Mesendoderm (in vitro differentiated cells): ENCODE data around the gene QKI.

Experiments used
- DNase-seq: peaks from one replicate; pipeline ENCODE4 v3.0.0; 2013
- H2AK5ac ChIP-seq: 2 replicates; pipeline ENCODE4 v1.6.1; 2013; ENCODE audit warnings: low read length, inconsistent platforms
- H2BK120ac ChIP-seq: 2 replicates; pipeline ENCODE4 v1.6.1; 2013; ENCODE audit warnings: low read depth, mild to moderate bottlenecking, low read length, moderate library complexity, mixed read lengths
- H2BK15ac ChIP-seq: replicated peaks from 2 replicates; pipeline ENCODE4 v1.6.1; 2013; ENCODE audit warnings: low read depth, mild to moderate bottlenecking, moderate library complexity
- H2BK5ac ChIP-seq: 2 replicates; pipeline ENCODE4 v1.6.1; 2013; ENCODE audit warnings: low read length, inconsistent platforms
- H3K18ac ChIP-seq: 2 replicates; pipeline ENCODE4 v1.6.1; 2013; ENCODE audit warnings: mild to moderate bottlenecking, low read length, mixed read lengths
- H3K23ac ChIP-seq: one replicate; pipeline ENCODE4 v1.6.1; 2013; ENCODE audit warnings: low read length
- H3K27ac ChIP-seq: 2 replicates; pipeline ENCODE4 v1.5.1; 2013; ENCODE audit warnings: low read depth, mild to moderate bottlenecking, inconsistent platforms, low read length, moderate library complexity
- H3K27me3 ChIP-seq: 2 replicates; pipeline ENCODE4 v1.6.1; 2013; ENCODE audit warnings: low read length, control low read depth, mild to moderate bottlenecking, inconsistent platforms; ENCODE audit not compliant: insufficient read depth, poor library complexity
- H3K36me3 ChIP-seq: 2 replicates; pipeline ENCODE4 v1.6.1; 2013; ENCODE audit warnings: low read length, inconsistent platforms; ENCODE audit not compliant: control insufficient read depth, insufficient read depth
- H3K4ac ChIP-seq: one replicate; pipeline ENCODE4 v1.6.1; 2013; ENCODE audit warnings: low read depth, mild to moderate bottlenecking, low read length, moderate library complexity
- H3K4me1 ChIP-seq: 2 replicates; pipeline ENCODE4 v1.6.1; 2013; ENCODE audit warnings: low read depth, low read length, inconsistent platforms; ENCODE audit not compliant: control insufficient read depth
- H3K4me2 ChIP-seq: 2 replicates; pipeline ENCODE4 v1.6.1; 2013; ENCODE audit warnings: low read length
- H3K4me3 ChIP-seq: 2 replicates; pipeline ENCODE4 v1.5.1; 2013; ENCODE audit warnings: mild to moderate bottlenecking, low read length
- H3K56ac ChIP-seq: one replicate; pipeline ENCODE4 v1.6.1; 2013; ENCODE audit warnings: low read length
- H3K79me1 ChIP-seq: 2 replicates; pipeline ENCODE4 v1.6.1; 2013; ENCODE audit warnings: low read length, inconsistent platforms
- H3K79me2 ChIP-seq: 2 replicates; pipeline ENCODE4 v1.6.1; 2013; ENCODE audit warnings: mild to moderate bottlenecking, low read length; ENCODE audit not compliant: control insufficient read depth, insufficient read depth
- H3K9ac ChIP-seq: 2 replicates; pipeline ENCODE4 v1.6.1; 2013; ENCODE audit warnings: low read length, inconsistent platforms
- H4K5ac ChIP-seq: one replicate; pipeline ENCODE4 v1.6.1; 2013; ENCODE audit warnings: low read length
- H4K8ac ChIP-seq: one replicate; pipeline ENCODE4 v1.6.1; 2013; ENCODE audit warnings: low read depth, mild to moderate bottlenecking, control low read depth, low read length, moderate library complexity
- WGBS: extraction: QIAGEN DNeasy Blood & Tissue Kit; methylation state at CpG from one replicate; pipeline ENCODE4 v1.1.7; 2013; ENCODE audit warnings: low lambda C conversion rate, missing lambda C conversion rate; ENCODE audit not compliant: insufficient coverage; ENCODE audit errors: extremely low coverage; 5-methylcytosine and 5-hydroxymethylcytosine counted together

Gene QKI

DNA sequence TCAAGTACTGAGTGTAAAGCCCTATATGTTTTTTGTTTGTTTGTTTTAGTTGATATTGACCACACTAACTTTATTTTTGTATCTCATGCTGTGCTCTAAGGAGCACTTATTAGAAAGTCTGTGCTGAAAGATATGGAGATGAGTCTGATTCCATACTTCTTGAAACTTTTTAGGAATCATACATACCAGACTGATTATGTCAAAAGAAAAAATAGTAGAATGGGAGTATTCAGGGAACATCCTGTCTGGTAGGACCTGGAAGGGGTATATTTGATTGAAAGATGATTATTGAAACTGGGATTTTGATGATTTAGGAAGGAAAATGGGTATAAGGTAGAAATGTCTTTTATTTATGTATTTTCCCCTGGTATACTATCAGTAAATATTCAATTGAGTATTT is 111.4 kb downstream of the QKI start:
- Histone ChIP-seq H2BK5ac (no peak overlapping the region), H3K79me2 (peaks cover 23% of the 10 kb centered on the region), H3K4ac (no peak overlapping the region), H2BK15ac (no peak overlapping the region), H3K27ac (no peak overlapping the region), H4K5ac (no peak overlapping the region), H3K36me3 (no peaks in the 10 kb centered on the region), H2BK120ac (no peak overlapping the region), H3K23ac (no peak overlapping the region), H4K8ac (no peak overlapping the region), H3K56ac (no peak overlapping the region), H3K27me3 (no peaks in the 10 kb centered on the region), H3K4me1 (peaks cover 2% of the 10 kb centered on the region), H2AK5ac (no peak overlapping the region), H3K4me3 (no peak overlapping the region), H3K4me2 (no peak overlapping the region), H3K18ac (no peak overlapping the region), H3K79me1 (peaks cover 6% of the 10 kb centered on the region), H3K9ac (no peak overlapping the region)
- no peak for DNase-seq

DNA sequence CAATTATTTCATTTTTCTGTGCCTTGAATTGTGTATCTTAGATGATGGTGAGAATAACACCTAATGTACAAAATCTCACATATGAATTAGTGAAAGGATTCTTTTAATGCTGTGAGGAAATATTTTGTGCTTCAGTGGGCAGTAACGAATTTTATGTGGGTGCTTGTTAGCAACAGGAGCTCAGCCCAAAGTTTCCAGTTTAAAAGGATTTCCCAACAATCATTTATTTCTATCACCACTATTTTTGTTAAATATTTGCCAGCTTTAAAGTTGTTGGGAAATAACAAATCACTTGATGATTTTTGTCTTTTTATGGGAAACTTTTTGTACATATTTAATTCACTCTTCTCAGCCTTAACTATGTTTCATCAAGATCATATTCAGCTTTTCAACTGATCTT is 111.8 kb downstream of the QKI start:
- no peak overlapping the region for H2AK5ac ChIP-seq
- H3K79me1 ChIP-seq = peaks cover 6% of the 10 kb centered on the region
- no peak overlapping the region for H2BK15ac ChIP-seq
- H3K4me3 ChIP-seq = no peak overlapping the region
- no peak overlapping the region for H4K8ac ChIP-seq
- no CpG with 5 or more reads among the region's 1 CpG for WGBS
- no peak overlapping the region for H4K5ac ChIP-seq
- H3K9ac ChIP-seq = no peak overlapping the region
- peaks cover 2% of the 10 kb centered on the region for H3K4me1 ChIP-seq
- no peak overlapping the region for H3K56ac ChIP-seq
- no peak overlapping the region for H3K23ac ChIP-seq
- peaks cover 25% of the 10 kb centered on the region for H3K79me2 ChIP-seq
- no peak overlapping the region for H2BK5ac ChIP-seq
- DNase-seq = no peak
- no peak overlapping the region for H3K4ac ChIP-seq
- no peak overlapping the region for H3K18ac ChIP-seq
- no peak overlapping the region for H3K4me2 ChIP-seq
- H3K27me3 ChIP-seq = no peaks in the 10 kb centered on the region
- no peak overlapping the region for H2BK120ac ChIP-seq
- no peak overlapping the region for H3K27ac ChIP-seq
- no peaks in the 10 kb centered on the region for H3K36me3 ChIP-seq

DNA sequence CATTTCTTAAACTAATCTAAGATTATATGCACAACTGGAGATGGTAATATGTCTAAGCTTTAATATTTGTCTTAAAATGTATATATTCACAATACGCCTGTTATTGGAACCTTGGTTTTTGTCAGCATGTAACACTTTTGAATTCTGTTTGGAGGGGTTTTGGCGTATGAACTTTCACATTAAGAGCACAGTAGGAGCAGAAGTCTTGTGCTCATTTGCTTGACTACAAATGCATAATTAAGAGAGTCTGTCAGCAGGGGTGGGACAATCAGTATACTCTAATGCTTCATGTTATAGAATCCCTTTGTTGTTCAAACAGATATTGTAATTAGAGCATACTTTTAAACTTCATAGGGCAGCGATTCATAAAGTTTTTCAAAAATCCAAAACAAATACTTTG is 112.8 kb downstream of the QKI start:
- Histone ChIP-seq H2BK5ac (no peak overlapping the region), H3K4me1 (peaks cover 2% of the 10 kb centered on the region), H3K23ac (no peak overlapping the region), H2BK15ac (no peak overlapping the region), H4K8ac (no peak overlapping the region), H3K4me2 (no peak overlapping the region), H3K4ac (no peak overlapping the region), H4K5ac (no peak overlapping the region), H3K27me3 (no peaks in the 10 kb centered on the region), H3K79me1 (peaks cover 5% of the 10 kb centered on the region), H3K36me3 (no peaks in the 10 kb centered on the region), H3K4me3 (no peak overlapping the region), H3K18ac (no peak overlapping the region), H2AK5ac (no peak overlapping the region), H2BK120ac (no peak overlapping the region), H3K9ac (no peak overlapping the region), H3K79me2 (peaks cover 25% of the 10 kb centered on the region), H3K27ac (no peak overlapping the region), H3K56ac (no peak overlapping the region)
- no CpG with 5 or more reads among the region's 3 CpGs for whole genome bisulfite sequencing
- DNase-seq = no peak

DNA sequence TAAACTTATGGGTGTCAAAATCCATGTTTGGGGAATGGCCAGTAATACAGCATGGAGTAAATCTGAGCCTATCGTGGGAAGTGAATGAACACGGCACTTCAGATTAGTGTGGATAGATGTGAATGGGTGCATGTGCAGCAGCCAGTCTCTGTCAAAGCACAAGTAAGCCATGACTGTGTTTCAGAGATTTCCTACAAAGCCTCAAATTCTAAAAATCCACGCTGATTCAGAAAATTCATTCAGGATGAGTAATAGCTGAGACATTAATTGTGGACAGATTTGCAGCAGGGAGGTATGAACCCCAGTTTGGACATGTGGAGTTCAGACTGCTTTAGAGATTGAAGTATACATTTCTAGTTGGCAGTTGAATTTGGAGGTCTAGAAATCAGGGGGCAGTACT is 115.1 kb downstream of the QKI start:
- no peaks in the 10 kb centered on the region for H3K27me3 ChIP-seq
- H3K27ac ChIP-seq = no peak overlapping the region
- no peak overlapping the region for H3K4me3 ChIP-seq

DNA sequence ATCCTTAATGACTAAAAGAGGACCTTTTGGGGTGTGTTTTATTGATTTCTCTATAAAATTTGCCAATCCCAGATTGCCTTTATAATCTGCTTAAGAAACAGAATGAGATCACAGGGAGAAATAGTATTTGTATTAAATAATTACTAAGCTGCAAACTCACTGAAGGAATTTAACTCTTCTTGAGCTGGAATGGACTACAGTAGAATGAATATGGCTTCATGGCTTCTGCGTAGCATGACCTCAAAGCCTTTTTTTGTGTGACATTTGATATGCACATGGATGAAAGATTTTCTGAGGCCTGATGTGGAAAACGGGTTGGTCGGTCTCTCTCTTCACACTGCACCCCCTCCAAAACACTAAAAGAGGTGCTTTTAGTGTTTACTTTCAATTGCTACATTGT is 115.9 kb downstream of the QKI start:
- Histone ChIP-seq H3K36me3 (no peaks in the 10 kb centered on the region), H3K18ac (no peak overlapping the region), H3K4ac (no peak overlapping the region), H3K27me3 (no peaks in the 10 kb centered on the region), H4K8ac (no peak overlapping the region), H3K9ac (no peak overlapping the region), H3K56ac (no peak overlapping the region), H2AK5ac (no peak overlapping the region), H3K27ac (no peak overlapping the region), H2BK15ac (no peak overlapping the region), H3K23ac (no peak overlapping the region), H2BK120ac (no peak overlapping the region), H3K4me3 (no peak overlapping the region), H4K5ac (no peak overlapping the region), H3K79me1 (peaks cover 5% of the 10 kb centered on the region), H3K4me1 (peaks cover 2% of the 10 kb centered on the region), H3K79me2 (peaks cover 26% of the 10 kb centered on the region), H3K4me2 (no peak overlapping the region), H2BK5ac (no peak overlapping the region)
- no CpG with 5 or more reads among the region's 3 CpGs for WGBS
- DNase-seq = no peak

More for the DNA sequence above, 115.1 kb downstream of the QKI start:
- H3K79me1 ChIP-seq = peaks cover 5% of the 10 kb centered on the region
- H3K79me2 ChIP-seq = peaks cover 25% of the 10 kb centered on the region
- H3K23ac ChIP-seq = no peak overlapping the region
- H3K56ac ChIP-seq = no peak overlapping the region
- no peak overlapping the region for H4K8ac ChIP-seq
- no peak overlapping the region for H2BK5ac ChIP-seq
- DNase-seq = no peak
- H4K5ac ChIP-seq = no peak overlapping the region
- no peak overlapping the region for H3K4me2 ChIP-seq
- no peak overlapping the region for H3K9ac ChIP-seq
- H2AK5ac ChIP-seq = no peak overlapping the region
- no peak overlapping the region for H3K18ac ChIP-seq
- no peak overlapping the region for H3K4ac ChIP-seq
- no peak overlapping the region for H2BK15ac ChIP-seq
- WGBS = no CpG with 5 or more reads among the region's 3 CpGs
- no peak overlapping the region for H2BK120ac ChIP-seq
- H3K36me3 ChIP-seq = no peaks in the 10 kb centered on the region
- peaks cover 2% of the 10 kb centered on the region for H3K4me1 ChIP-seq

DNA sequence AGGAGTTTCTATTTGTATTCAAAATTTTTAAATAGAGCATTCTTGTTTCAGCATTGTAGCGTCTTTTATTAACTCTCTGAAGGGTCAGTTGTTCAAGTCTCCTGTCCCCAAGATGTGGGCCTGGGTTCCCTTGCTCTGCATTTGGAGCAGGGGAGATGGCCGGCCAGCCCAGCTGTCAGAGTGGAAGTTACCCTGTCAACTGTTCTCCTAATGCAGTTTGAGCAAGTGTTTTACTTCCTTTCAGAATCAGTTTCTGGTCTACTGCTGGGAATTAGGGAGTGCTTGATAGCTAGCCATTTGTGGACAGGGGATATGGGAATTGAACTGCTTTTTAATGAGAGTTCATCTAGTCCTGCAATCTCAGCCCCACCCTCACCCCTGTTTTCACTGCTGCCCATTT is 116.6 kb downstream of the QKI start:
- Histone ChIP-seq H3K36me3 (no peaks in the 10 kb centered on the region), H4K5ac (no peak overlapping the region)
- no CpG with 5 or more reads among the region's 2 CpGs for WGBS

More for the DNA sequence above, 116.6 kb downstream of the QKI start:
- peak overlapping the region; percentile 3 for H3K4ac ChIP-seq
- H2BK15ac ChIP-seq = no peak overlapping the region
- H2AK5ac ChIP-seq = no peak overlapping the region
- no peak overlapping the region for H2BK120ac ChIP-seq
- H3K79me1 ChIP-seq = peaks cover 5% of the 10 kb centered on the region
- no peak overlapping the region for H3K56ac ChIP-seq
- no peak overlapping the region for H3K4me3 ChIP-seq
- no peak overlapping the region for H3K18ac ChIP-seq
- H3K9ac ChIP-seq = no peak overlapping the region
- no peak overlapping the region for H4K8ac ChIP-seq
- no peak for DNase-seq
- no peaks in the 10 kb centered on the region for H3K27me3 ChIP-seq
- H3K23ac ChIP-seq = no peak overlapping the region
- no peak overlapping the region for H2BK5ac ChIP-seq
- H3K79me2 ChIP-seq = peaks cover 26% of the 10 kb centered on the region
- H3K4me1 ChIP-seq = peaks cover 2% of the 10 kb centered on the region
- no peak overlapping the region for H3K4me2 ChIP-seq
- H3K27ac ChIP-seq = no peak overlapping the region
